Renal pelvis (tissue), 12 donors: ENCODE data around the gene ZFP62. TPM values are rescaled to one million over a fixed set of nuclear protein-coding genes. Genes with fewer than 3 reads are reported as not detected.
"Not testable (repeated sequence)": the region's sequence is repeated elsewhere in the genome, so short reads cannot be mapped to it uniquely, and the experiment has no call there.

Experiments
- DNase-seq: peaks from one replicate; pipeline ENCODE4 v3.0.0-alpha.2; 2013
- long read RNA-seq, 16 experiments: transcript quantifications; one replicate each; lab custom pipeline, GENCODE V29; 2026
- polyA plus RNA-seq, 3 donors: library from polyadenylated mRNA; unstranded; fragments of 120-200 nt; gene quantifications; one replicate each; pipeline ENCODE4 v1.2.1, GENCODE V29; 2013; ENCODE audit not compliant: insufficient read length in 3 of 3

Gene ZFP62
- 10 to 100 TPM; 56.0 to 71.9 (median 61.9) TPM for polyA plus RNA-seq
- long read RNA-seq, donor 1, transcript ZFP62-202 (2 exons, 749 nt): major isoform, 16 of 17 reads
- long read RNA-seq, donor 1, partial matches to known transcripts: 0 of 17 reads
- long read RNA-seq, donor 1, other reads (novel, unspliced or antisense): 0 of 17 reads
- long read RNA-seq, donor 2, transcript ZFP62-202 (2 exons, 749 nt): major isoform, 14 of 17 reads
- long read RNA-seq, donor 2, partial matches to known transcripts: 0 of 17 reads
- long read RNA-seq, donor 2, other reads (novel, unspliced or antisense): 0 of 17 reads
- long read RNA-seq, donor 3, transcript ZFP62-202 (2 exons, 749 nt): major isoform, 10 of 11 reads
- long read RNA-seq, donor 3, partial matches to known transcripts: 0 of 11 reads
- long read RNA-seq, donor 3, other reads (novel, unspliced or antisense): 0 of 11 reads
- long read RNA-seq, donor 4, transcript ZFP62-202 (2 exons, 749 nt): major isoform, 15 of 17 reads
- long read RNA-seq, donor 4, partial matches to known transcripts: 0 of 17 reads
- long read RNA-seq, donor 4, other reads (novel, unspliced or antisense): 0 of 17 reads
- long read RNA-seq, donor 5, transcript ZFP62-202 (2 exons, 749 nt): major isoform, 6 of 8 reads
- long read RNA-seq, donor 5, partial matches to known transcripts: 0 of 8 reads
- long read RNA-seq, donor 5, other reads (novel, unspliced or antisense): 0 of 8 reads
- long read RNA-seq, donor 6, transcript ZFP62-202 (2 exons, 749 nt): major isoform, 26 of 30 reads
- long read RNA-seq, donor 6, partial matches to known transcripts: 0 of 30 reads
- long read RNA-seq, donor 6, other reads (novel, unspliced or antisense): 0 of 30 reads
- long read RNA-seq, donor 7, transcript ZFP62-202 (2 exons, 749 nt): major isoform, 7 of 11 reads
- long read RNA-seq, donor 7, partial matches to known transcripts: 0 of 11 reads
- long read RNA-seq, donor 7, other reads (novel, unspliced or antisense): 0 of 11 reads
- long read RNA-seq, donor 8, partial matches to known transcripts: 0 of 6 reads
- long read RNA-seq, donor 8, other reads (novel, unspliced or antisense): 0 of 6 reads
- long read RNA-seq, donor 9, transcript ZFP62-202 (2 exons, 749 nt): major isoform, 14 of 16 reads
- long read RNA-seq, donor 9, partial matches to known transcripts: 0 of 16 reads
- long read RNA-seq, donor 9, other reads (novel, unspliced or antisense): 0 of 16 reads
- long read RNA-seq, donor 10, transcript ZFP62-202 (2 exons, 749 nt): major isoform, 12 of 14 reads
- long read RNA-seq, donor 10, partial matches to known transcripts: 0 of 14 reads
- long read RNA-seq, donor 10, other reads (novel, unspliced or antisense): 0 of 14 reads
- long read RNA-seq, donor 11, transcript ZFP62-202 (2 exons, 749 nt): major isoform, 7 of 10 reads
- long read RNA-seq, donor 11, partial matches to known transcripts: 0 of 10 reads
- long read RNA-seq, donor 11, other reads (novel, unspliced or antisense): 0 of 10 reads
- long read RNA-seq, donor 12, transcript ZFP62-202 (2 exons, 749 nt): major isoform, 37 of 39 reads
- long read RNA-seq, donor 12, partial matches to known transcripts: 0 of 39 reads
- long read RNA-seq, donor 12, other reads (novel, unspliced or antisense): 0 of 39 reads
- long read RNA-seq, donor 13, transcript ZFP62-202 (2 exons, 749 nt): major isoform, 7 of 10 reads
- long read RNA-seq, donor 13, partial matches to known transcripts: 0 of 10 reads
- long read RNA-seq, donor 13, other reads (novel, unspliced or antisense): 0 of 10 reads
- long read RNA-seq, donor 14, transcript ZFP62-202 (2 exons, 749 nt): major isoform, 23 of 28 reads
- long read RNA-seq, donor 14, partial matches to known transcripts: 0 of 28 reads
- long read RNA-seq, donor 14, other reads (novel, unspliced or antisense): 0 of 28 reads
- long read RNA-seq, donor 15, full-length matches to known transcripts: 31 of 31 reads
- long read RNA-seq, donor 15, partial matches to known transcripts: 0 of 31 reads
- long read RNA-seq, donor 15, other reads (novel, unspliced or antisense): 0 of 31 reads
- long read RNA-seq, donor 16, transcript ZFP62-202 (2 exons, 749 nt): major isoform, 7 of 10 reads
- long read RNA-seq, donor 16, partial matches to known transcripts: 0 of 10 reads
- long read RNA-seq, donor 16, other reads (novel, unspliced or antisense): 0 of 10 reads

DNA sequence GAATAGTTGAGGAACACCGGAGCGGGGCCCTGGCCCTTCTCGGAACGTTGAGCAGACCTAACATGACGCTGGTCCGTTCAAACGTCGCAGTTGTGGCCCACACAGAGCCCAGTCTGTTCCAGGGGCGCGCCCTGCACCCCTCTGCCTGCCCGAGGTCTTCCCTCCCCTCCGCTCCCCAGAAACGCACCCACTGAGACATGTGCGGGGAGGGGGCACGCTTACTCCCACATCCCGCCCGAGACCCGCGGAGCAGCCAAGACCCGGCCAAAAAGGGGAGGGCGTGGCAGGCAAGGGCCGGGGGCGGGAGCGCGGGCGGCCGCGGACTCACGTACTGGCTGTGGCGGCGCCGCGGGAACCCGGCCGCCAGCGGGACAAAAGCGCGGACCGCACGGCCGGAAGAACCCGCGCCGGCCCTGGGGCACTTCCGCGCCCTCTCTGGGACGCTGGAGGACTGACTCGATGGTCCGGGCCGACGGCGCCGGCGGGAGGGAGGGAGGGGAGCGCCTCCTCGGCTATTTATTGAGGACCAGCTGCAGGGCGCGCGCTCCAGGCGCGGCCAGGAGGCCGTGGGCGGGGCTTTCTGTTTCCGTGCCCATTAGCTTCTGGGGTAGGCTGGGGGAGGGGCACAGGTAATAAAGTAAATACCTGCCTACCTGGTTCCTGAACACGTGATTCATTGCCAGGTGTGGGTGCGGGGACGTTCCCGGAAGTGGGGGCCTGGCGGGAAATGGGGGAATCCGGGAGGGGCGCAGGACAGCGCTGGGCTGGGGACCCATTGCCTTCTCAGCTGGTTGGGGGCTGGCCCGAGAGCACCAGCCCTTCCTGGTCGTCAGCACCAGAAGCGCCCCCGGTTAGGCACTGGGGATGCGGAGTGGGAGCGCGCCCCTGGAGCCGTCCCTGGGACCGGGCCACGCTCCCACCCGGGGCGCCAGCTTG is at the start of gene ZFP62:
TSS of gene ZFP62 (minus strand) at position 390 of the 936 bp plus-strand sequence. CDS start at position 333, 57 bp downstream.
- DNase-seq: peak; percentile 93

DNA sequence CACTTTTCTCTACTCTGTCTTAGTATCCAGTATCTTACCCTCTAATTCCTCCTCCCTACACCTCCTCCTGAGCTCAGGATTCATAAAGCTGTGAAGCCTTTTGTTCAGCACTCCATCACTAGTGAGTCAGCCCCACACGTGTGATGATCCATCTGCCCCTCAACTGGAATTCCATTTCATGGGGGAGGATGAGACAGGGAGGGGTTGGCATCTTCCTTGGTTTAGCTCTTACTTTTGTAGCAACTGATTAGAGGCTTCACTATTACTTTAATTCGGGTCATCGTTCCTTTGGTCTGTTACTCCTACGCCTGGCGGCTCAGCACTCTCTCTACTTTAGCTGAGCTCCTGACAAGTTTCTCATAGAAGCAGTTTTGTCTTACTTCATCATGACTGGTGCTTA is 49.7 kb upstream of the ZFP62 start:
- peak; percentile 27 for DNase-seq

DNA sequence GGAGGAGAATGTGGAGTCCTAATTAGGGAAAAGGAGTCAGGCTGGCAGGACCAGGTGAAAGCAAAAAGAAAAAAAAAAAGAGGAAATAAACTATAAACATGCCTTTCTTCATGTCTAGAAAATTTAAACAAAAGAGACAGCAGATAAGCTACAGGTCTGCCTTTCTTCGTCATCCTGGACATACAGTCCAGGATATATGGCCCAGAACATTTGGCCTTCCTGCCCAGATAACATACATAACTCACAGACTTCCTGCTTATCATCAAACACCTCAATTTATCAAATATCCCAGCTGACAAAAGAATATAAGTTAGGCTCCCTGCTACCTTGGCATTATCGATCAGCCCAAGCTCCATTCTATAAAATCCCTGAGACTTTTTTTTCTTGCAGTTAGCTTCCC is 49.1 kb upstream of the ZFP62 start:
- DNase-seq: no peak

DNA sequence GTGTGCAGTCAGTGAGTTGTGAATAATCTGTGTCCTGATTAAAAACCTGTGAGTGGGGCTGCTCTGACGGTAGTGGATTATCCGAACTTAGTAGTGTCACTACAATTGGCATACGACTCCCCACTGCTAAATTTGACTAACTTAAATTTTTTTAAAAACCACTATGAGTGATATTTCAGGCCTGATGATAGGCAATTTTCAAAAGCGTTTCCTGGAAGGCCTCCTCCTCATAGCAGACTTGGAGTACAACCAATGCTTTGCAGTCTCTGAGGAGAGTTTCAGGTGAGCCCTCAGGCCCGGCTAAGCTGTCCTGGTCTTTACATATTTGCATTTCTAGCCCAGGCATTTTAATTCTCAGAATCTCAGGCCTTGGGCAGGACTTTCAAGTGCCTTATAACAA is 48.7 kb upstream of the ZFP62 start:
- no peak for DNase-seq

DNA sequence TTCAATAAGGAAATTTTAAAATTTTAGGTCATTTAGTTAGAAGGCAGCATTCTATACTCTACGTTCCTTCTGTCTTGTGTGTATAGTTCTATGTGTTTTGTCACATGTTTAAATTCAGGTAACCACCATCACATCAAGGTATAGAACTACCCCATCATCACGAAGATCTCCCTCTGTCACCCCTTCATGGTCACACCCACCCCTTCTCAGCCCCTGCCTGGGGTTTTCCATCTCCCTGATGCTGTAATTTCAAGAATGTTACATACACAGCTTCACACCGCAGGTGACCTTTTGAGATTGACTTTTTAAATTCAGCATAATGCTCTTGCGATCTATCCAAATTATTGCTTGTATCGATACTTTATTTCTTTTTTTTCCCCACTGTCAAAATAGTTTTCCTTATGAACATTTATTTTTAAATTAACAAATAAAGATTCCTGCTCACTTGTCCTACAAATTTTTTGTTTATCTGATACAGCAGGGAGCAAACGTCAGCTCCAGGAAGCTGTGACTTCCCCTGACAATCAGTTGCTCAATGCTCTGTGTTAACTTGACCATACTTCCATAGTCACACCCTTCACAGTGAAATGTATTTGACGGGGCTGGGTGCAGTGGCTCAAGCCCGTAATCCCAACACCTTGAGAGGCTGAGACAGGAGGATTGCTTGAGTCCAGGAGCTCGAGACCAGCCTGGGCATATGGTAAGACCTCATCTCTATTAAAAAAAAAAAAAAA is 48.1 kb upstream of the ZFP62 start:
- DNase-seq: no peak

DNA sequence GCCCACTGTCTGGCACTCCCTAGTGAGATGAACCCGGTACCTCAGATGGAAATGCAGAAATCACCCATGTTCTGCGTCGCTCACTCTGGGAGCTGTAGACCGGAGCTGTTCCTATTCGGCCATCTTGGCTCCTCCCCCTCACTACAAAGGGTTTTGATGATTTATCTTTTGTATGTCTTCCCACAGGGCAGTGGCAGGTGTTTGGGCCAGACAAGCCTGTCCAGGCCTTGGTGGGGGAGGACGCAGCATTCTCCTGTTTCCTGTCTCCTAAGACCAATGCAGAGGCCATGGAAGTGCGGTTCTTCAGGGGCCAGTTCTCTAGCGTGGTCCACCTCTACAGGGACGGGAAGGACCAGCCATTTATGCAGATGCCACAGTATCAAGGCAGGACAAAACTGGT is 47.3 kb upstream of the ZFP62 start:
- no peak for DNase-seq

DNA sequence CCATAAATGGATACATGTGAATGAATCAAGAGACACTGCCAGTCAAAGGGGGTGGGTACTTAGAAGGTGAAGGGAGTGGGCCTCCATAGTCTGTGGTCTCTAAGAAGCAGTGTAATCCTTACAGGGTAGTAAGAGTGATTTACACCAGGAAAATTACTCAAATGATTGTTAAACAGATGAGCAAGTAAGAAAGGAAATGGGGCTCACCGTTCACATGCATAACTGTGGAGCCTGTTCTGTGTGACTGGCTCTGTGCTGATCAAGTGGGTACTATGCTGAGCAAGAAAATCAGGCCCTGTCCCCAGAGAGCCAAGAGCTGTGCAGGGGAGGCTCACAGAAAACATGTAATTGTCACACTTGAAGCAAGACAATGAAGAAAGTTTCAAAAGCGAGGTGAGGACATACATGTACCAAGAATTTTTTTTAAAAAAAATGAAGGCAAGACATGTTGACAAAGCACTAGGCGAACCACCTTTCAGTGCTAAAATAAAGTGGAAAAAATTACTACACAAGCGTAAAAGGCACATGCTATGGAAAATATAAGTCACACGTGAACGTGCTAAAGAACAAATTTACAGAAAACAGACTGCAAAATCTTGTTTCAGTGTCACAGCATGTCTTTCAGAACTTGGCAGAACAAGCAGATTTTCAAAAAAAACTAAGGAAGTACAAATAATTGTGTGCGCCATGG is 40.4 kb upstream of the ZFP62 start:
- no peak for DNase-seq

DNA sequence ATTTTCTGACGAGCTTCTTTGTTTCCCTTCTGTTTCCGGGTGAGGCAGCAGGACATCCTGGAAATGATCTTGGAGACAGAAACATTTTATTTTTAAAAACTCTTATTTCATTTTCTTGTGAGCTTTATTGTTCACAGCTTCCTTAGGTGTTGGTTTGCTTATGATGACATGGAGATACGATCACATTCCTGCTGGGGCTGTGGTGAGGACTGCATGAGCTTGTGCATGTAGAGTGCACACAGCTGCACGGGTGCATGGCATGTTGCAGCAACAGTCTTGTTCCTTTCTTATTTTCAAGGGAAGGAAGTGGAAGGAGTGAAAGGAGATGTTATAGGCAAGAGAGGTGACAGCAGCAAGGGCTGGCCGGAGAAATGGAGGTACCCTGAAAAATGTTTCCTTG is 39.1 kb upstream of the ZFP62 start:
- no peak for DNase-seq

DNA sequence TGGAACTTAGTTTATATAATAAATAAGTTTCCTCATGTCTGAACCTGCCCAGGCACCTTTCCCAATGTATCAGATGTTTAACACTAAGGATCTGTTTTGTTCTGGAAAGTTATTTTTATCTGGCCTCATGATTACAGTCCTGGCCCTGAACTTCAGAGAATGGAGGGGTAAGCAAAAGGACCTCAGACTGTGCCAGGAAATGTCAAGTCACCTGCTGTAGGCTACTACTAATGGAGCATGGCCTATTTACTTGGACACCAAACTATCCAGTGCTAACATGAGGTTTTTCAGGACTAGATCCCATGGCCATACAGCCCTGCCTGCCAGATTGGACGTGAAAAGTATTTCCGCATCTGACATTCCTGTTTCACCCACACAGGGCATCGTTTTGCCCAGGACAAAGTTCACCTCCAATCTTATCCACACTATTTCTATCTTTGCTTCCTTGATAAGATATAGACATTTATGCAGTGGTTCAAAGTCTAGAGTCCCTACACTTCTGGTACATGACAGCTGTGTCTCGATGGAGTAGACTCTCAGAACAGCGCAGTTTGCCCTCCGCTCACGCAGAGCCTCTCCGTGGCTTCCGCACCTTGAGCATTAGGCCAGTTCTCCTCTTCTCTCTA is 37.7 kb upstream of the ZFP62 start, which contains the start of gene BTNL8:
TSS of gene BTNL8 (plus strand) at position 539 of the 626 bp plus-strand sequence. CDS start 152 bp downstream, outside the sequence.
- DNase-seq: no peak

DNA sequence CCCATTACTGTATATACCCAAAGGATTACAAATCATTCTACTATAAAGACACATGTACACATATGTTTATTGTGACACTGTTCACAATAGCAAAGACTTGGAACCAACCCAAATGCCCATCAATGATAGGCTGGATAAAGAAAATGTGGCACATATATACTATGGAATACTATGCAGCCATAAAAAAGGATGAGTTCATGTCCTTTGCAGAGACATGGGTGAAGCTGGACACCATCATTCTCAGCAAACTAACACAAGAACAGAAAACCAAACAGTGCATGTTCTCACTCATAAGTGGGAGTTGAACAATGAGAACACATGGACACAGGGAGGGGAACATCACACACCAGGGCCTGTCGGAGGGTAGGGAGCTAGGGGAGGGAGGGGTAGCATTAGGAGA is 34.3 kb upstream of the ZFP62 start:
- not testable (repeated sequence) for DNase-seq

DNA sequence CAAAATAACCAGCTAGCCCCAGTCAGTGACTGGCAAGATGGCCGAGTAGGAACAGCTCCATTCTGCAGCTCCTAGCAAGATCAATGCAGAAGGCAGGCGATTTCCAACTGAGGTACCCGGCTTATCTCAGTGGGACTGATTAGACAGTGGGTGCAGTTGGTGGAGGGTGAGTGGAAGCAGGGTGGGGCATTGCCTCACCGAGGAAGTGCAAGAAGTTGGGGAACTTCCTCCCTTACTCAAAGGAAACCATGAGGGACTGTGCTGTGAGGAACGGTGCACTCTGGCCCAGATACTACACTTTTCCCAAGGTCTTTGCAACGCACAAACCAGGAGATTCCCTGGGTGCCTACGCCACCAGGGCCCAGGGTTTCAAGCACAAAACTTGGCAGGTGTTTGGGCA is 28.3 kb upstream of the ZFP62 start:
- no peak for DNase-seq

DNA sequence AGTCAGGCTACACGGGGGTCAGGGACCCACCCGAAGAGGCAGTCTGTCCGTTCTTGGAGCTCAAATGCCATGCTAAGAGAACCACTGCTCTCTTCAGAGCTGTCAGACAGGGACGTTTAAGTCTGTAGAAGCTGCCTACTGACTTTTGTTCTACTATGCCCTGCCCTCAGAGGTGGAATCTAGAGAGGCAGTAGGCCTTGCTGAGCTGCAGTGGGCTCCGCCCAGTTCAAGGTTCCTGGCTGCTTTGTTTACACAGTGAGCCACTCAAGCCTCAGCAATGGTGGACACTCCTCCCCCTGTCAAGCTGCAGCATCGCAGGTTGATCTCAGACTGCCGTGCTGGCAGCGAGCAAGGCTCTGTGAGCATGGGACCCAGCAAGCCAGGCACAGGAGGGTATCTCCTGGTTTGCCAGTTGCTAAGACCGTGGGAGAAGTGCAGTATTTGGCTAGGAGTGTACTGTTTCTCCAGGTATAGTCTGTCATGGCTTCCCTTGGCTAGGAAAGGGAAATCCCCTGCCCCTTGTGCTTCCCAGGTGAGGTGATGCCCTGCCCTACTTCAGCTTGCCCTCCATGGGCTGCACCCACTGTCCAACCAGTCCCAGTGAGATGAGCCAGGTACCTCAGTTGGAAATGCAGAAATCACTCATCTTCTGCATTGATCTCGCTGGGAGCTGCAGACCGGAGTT is 24.9 kb upstream of the ZFP62 start:
- DNase-seq: not testable (repeated sequence)

DNA sequence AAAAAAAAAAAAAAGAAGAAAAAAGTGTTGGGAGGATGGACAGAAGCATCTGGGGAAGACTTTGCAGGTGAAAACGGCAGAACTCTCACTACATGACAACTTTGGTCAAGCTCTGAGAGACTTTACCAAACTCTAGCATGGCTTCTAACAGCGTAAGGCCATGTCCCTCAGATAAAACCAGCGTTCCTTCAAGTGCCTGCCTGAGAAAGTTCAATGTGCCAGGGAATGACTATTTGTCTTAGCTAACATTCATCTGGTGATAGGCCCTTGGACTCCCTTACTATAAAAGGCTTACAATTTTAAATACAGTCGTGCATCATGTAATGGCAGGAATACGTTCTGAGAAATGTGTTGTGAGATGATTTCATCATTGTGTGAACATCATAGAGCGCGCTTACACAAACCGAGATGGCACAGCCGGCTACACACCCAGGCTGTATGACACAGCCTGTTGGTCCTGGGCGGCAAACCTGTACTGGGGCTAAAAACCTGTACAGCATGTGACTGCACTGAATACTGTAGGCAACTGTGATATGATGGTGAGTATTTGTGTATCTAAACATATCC is 14.9 kb upstream of the ZFP62 start:
- no peak for DNase-seq

DNA sequence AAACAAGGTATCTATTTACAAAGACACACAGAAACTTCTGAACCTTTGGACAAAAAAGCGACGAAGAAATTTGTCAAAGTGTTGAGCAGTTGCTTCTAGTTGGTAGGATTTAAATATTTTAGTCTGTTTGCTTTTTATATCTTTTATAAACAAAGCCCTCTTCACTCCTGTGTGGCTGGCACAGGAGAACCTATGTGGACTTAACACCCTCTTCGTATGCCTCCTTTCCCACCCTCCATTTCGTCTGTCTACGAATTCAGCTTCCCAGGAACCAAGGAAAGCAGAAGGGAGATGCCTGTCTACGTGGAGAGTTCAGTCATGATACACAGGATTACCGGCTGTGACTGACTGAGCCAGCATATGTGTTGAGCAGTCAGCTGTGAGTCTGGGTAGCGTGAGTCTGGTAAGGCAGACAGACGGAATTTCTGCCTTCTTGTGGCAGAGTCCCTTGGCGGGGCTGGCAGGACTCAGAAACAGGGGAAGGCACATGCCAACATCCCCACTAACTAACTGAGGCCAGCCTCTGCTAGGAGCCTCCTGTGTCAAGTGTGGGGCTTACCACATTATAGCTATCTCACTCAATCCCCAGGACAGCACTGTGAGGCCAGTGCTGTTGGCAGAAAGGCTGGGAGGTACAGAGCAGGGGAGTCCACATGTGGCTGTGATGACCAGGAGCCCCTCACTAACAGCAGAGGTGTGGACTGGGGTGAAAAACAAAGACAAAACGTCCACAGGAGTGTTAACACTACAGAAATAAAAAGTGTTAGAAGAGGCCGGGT is 13.9 kb upstream of the ZFP62 start:
- DNase-seq: no peak
